Fibroblast of the conjunctiva (primary cell): Measurements from ENCODE around the gene TGFA.

Source experiments
- DNase-seq: peaks from one replicate; pipeline ENCODE4 v3.0.0-alpha.2; 2010; ENCODE audit warnings: low read depth

TGFA gene

DNA sequence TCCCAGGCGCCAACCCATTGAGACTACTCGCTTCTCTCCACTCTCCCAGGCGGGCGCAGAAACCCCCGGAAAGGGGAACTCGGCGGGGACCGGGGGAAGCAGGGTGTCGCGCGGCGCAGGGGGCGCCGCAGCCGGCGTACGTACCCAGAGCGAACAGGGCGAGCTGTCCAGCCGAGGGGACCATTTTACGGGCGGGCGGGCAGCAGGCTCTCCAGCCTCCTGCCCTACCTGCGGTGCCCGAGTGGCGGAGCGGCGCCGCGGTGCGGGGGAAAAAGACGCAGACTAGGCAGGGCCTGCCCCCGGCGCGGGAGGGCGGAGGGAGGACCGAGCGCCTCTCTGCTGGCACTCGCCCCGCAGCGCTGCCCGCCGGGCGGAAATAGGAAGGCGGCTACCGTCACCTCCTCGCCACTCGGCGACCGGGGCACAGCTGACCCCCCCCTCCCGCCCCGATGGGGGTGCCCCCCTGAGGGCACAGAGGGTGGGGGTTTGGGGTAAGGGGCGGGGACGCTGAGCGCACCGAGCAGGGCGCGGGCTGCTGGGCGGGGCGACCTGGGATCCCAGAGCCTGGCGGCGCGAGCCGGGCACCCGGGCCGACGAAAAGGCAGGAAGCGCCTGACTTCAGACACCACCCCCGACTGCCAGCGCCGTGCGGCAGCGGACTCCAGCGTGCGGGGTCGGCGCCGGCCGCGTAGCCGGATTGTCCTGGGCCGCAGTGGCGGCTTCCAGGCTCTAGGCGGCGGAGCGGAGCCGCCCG, at the start of gene TGFA:
Gene TGFA, minus strand, starts transcription at position 243 of the 754 bp plus-strand sequence. Its CDS starts 59 bp downstream, at position 184.
- no peak for DNase-seq

DNA sequence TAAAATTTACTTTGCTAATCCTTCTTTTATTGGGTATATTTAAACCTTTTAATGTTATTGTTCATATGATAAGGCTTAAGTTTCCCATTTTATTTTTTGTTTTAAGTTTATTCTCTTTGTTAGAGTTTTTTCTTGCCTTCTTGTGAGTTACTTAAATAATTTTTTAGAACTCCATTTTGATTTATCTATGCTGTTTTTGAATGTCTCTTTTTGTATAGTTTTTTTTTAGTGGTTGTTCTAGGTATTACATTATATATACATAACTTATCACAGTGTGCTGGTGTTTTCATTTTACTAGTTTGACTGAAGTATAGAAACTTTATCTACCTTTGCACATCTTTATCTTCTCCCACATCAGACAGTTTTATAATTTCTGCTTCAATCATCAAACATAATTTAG, 49.4 kb upstream of the TGFA start:
- DNase-seq = no peak

DNA sequence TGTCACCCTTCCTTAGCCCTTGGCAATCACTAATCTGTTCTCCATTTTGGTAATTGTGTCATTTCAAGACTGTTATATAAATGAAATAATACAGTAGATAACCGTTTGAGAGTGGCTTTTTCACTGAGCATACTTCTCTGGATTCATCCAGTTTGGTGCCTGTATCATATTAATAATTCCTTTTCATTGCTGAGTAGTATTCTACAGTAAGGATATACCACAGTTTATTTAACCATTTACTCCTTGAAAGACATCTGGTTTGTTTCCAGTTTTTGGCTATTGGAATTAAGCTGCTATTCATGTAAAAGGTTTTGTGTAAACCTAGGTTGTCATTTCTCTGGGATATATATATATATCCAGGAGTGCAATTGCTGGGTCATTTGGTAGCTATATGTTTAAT, 44.6 kb upstream of the TGFA start:
- DNase-seq = no peak

DNA sequence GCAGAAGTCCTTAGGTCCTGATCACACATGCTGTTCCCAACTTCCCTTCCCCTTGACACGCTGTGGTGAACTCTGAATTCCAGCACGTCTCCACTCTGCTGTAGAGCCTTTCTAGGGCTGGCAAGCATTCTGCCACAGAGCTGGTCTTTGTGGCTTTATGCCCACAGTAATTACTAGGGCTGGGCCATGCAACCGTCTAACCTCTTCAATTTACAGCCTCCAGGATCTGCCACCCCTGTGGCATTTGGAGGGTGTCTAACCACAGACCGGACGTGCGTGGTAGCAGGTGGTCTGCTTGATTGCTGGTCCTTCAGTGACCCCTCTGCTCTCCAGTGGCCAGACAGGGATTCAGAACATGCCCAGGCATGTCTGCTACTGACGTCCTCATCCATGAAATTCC, 43.1 kb upstream of the TGFA start:
- no peak for DNase-seq

DNA sequence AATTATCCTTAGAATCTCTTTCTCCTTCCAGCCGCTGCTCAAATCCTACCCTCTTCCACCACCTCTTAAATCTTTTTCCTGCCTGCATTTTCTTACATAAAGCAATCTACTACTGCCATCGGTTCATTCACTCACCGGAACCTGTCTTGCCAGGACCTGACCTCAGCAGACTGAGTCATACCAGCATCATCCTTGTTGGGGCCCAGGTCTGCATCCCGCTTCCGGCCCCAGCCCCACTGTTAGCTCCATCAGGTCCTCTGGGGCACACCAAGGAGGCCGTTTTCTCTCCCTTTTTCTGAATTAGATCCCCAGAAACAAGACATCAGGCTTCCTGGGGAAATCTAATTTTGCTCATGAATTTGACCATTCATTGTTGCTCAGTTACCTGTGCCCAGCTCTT, 42.7 kb upstream of the TGFA start:
- DNase-seq = no peak

GRCh38 chr2:70583091-70583490, 29.5 kb upstream of the TGFA start:
- no peak for DNase-seq

DNA sequence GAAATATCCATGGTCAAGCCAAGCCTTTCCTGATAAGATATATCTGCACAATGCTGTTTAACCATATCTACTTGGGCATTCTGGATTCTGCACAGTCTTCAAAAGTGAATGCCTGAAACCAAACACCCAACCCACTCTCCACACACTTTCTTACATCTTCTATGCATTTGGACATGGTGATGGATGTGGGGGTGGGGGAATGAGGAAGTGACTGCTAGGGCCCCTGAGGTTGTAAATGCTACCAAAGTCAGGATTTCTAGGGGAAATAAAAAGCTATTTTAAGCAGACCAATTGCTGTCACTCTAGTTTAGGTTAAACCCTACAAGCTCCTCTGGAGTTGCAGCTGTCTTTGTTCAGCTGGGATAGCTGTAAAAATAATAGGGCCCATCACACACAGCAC, 26.7 kb upstream of the TGFA start:
- no peak for DNase-seq

GRCh38 chr2:70574618-70575017, 21.0 kb upstream of the TGFA start:
- DNase-seq = no peak

DNA sequence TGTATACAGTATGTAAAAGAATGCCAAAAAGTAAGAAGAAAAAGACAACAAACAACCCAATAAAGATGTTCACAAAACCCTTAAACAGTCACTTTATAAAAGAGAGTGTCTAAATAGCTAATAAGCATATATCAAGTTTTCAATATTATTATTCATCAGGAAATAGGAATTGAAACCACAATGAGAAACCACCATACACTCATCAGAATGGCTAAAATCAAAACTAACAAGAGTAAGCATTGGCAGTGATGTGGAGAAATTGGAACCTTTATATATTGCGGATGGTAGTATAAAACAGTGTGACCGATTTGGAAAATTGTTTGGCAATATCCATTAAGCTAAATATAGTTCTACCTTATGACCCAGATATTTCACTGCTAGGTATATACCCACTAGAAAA, 20.5 kb upstream of the TGFA start:
- no peak for DNase-seq

DNA sequence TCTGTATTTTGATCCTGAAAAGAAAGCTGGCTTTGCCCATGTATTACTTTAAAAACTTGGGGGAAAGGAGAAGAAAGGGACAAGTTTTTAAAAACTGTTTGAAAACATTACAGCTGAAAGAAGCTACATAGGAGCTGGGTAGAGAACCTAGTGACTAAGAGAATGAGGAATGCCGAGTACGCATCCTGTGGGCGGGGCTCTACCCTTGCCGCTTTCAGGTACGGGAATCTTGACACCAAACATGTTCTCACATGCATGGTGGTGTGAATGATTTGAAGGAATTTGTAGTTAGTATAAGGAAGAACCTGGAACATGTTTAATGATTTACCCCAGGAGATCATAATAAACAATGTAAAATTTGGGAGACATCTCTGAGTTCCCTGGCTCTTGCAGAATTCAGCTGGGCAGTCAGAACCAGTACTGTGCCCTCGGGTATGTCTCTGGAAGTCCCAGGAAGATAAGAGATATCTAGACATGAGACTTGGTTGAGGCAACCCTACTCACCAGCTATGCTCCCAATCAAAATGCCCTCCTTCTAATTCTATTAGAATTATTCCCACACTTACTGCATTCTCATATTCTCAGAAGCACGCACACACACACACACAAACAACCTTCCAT, 16.5 kb upstream of the TGFA start:
- DNase-seq = no peak

- DNase-seq = no peak
These were observed 15.9 kb upstream of the TGFA start for GRCh38 chr2:70569559-70569958.

DNA sequence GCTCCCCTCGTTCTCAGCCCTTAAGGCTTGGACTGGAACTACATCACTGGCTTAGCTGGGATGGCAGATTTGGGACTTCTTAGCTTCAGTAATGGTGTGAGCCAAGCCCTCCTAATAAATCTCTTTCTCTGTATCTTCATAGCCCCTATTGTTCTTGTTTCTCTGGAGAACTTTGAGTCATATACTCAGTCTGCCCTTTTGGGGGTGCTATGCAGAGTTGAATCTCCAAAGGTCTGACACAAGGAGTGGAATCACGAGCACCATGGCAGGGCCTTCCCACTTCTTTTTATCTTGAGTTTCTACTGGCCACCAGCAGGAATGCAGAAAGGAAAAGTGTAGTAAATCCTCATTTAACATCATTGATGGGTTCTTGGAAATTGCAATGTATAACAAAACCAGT, 13.3 kb upstream of the TGFA start:
- DNase-seq = no peak

DNA sequence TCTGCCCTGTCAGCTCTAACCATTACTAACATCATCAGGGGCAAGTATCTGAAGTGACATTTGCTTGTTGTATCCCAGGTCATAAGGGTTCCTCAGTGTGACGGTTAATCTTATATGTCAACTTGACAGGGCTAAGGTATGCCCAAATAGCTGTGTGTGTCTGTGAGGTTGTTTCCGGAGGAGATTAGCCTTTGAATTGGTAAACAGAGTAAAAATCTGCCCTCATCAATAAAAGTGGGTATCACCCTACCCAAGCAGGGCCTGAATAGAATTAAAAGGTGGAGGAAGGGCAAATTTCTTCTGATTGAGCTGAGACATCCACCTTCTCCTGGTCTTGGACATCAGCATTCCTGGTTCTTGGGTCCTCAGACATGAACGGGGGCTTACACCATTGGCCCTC, 12.8 kb upstream of the TGFA start:
- no peak for DNase-seq

GRCh38 chr2:70565039-70565731, 11.6 kb upstream of the TGFA start:
- DNase-seq = no peak

GRCh38 chr2:70561893-70562292, 8.3 kb upstream of the TGFA start:
- no peak for DNase-seq

- no peak for DNase-seq
These were observed 6.8 kb upstream of the TGFA start for GRCh38 chr2:70560442-70560841.

- DNase-seq = no peak
These were observed 6.4 kb upstream of the TGFA start for GRCh38 chr2:70560040-70560439.

DNA sequence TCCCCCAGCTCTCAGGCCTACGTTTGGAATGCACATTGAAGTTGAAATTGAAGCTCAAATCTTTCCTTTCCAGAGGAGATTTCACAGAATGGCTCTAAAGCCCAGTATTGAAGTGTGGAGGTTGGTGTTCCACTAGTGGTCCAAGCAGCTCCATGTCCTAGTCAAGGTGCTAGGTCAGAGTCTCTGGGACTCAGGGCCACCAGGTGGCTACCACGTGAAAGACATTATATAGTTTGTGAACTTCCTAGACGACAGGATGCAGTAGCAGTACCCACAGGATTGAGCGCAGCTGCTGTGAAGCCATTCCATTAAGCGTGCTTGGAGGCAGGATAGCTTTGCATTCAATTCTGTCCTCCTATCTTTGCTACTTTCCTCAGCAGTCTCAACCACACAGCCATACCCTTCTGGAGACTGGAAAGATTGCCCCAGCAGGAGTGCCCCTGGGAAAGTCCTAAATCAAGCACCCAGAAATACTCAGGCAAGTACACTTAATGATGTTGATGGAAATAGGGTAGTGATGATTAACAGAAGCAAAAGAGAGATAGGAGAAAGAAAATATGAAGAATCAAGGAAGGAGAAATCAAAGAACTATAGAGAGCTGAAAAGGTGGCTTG, 4.7 kb upstream of the TGFA start:
- DNase-seq = no peak

DNA sequence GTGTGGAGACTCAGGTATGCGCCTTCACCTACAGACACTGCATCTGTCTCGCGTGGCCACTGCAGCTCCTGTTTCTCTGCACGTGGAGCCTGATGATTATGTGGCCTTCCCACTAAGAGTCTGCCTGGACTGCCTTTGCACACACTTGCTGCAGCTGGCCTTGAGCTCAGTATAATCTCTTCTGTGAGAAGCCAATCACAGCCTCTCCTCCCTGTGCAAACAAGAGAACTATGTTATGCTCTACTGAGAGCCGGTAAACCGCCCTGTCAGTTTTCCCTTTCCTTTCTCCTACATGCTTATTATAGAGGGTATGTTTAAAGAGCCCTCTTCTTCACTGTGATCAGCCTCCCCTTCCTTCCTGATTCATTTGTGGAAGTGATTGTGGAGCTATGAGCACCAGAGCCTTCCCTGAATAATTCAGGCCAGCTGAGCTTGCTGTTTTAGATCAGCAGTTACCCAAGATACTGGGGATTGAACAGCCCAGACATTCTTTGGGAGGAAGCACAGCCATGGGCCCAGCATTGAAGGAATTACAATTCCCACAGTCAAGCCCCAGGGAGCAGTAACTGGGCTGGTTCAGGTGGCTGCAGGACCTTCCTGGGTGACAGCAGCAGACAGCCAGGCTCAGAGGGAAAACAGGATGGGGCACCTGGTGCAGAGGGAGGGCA, 3.7 kb upstream of the TGFA start:
- DNase-seq = no peak

DNA sequence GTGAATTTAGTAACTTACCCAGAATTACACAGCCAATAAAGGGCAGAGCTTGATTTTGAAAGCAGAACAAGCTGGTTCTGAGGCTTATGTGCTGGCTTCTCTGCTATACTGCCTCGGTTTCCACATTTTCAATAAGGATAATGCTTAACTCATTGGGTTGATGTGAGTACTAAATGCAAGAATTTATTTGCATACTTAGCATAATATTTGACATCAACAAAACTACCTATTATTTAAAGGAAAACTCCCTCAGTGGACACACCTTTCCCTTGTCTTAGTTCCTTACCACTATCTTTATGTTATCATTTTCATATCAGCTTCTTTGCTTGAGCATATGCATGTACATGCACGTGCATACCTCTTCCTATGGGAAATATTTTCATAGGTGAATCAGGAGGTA, 3.0 kb upstream of the TGFA start:
- no peak for DNase-seq

GRCh38 chr2:70554338-70554892, 789 bp upstream of the TGFA start:
- no peak for DNase-seq

- DNase-seq = no peak
These were observed 367 bp downstream of the TGFA start for GRCh38 chr2:70553334-70553583.
